Thyroid gland (tissue), 4 donors: ENCODE data around the gene C3orf49.

ENCODE experiments used
- POLR2A ChIP-seq, 2 donors: fragments of 450-650 bp; IDR thresholded peaks; one replicate each; pipeline ENCODE4 v1.6.1; 2017; ENCODE audit warnings: antibody characterized with exemption in 2 of 2, mild to moderate bottlenecking in 2 of 2, moderate library complexity in 1 of 2
- TF ChIP-seq, protein P1 (sequence below), 6 experiments: fragments of 200-600 bp in 3 of 6; fragments of 450-650 bp in 3 of 6; sonication (generic) in 3 of 6; IDR thresholded peaks; one replicate each; pipeline ENCODE4 v1.5.1; 2016 to 2019; ENCODE audit warnings: antibody characterized with exemption in 6 of 6, mild to moderate bottlenecking in 2 of 6, inconsistent platforms in 1 of 6, moderate library complexity in 1 of 6

GRCh38 chr3:63869940-63870614 is 51.0 kb downstream of the C3orf49 start:
- no peak for TF ChIP-seq POLR2A (IDR thresholded peaks at IDR 0.05)
- TF ChIP-seq, protein P1, sequence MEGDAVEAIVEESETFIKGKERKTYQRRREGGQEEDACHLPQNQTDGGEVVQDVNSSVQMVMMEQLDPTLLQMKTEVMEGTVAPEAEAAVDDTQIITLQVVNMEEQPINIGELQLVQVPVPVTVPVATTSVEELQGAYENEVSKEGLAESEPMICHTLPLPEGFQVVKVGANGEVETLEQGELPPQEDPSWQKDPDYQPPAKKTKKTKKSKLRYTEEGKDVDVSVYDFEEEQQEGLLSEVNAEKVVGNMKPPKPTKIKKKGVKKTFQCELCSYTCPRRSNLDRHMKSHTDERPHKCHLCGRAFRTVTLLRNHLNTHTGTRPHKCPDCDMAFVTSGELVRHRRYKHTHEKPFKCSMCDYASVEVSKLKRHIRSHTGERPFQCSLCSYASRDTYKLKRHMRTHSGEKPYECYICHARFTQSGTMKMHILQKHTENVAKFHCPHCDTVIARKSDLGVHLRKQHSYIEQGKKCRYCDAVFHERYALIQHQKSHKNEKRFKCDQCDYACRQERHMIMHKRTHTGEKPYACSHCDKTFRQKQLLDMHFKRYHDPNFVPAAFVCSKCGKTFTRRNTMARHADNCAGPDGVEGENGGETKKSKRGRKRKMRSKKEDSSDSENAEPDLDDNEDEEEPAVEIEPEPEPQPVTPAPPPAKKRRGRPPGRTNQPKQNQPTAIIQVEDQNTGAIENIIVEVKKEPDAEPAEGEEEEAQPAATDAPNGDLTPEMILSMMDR (IDR thresholded peaks at IDR 0.05): no peak
